Stimulated activated naive CD8-positive, alpha-beta T cell treated with anti-CD3 and anti-CD28 coated beads, Interleukin-15, Interleukin-2, amounts not matched to agents 100 ng/mL and 50 ng/mL, for 24 hours (primary cell): ENCODE measurements around the gene RIMOC1.

Experiments
- H3K27ac Mint-ChIP-seq: one replicate; pipeline ENCODE4 v1.8.0; 2021; ENCODE audit warnings: mild to moderate bottlenecking, mixed read lengths
- H3K27me3 Mint-ChIP-seq: one replicate; pipeline ENCODE4 v1.8.0; 2021; ENCODE audit warnings: mixed read lengths
- H3K36me3 Mint-ChIP-seq: one replicate; pipeline ENCODE4 v1.8.0; 2021; ENCODE audit warnings: low read depth, mixed read lengths
- H3K4me1 Mint-ChIP-seq: one replicate; pipeline ENCODE4 v1.8.0; 2021; ENCODE audit warnings: low read depth, mixed read lengths
- H3K4me3 Mint-ChIP-seq: one replicate; pipeline ENCODE4 v1.8.0; 2021; ENCODE audit warnings: mild to moderate bottlenecking, mixed read lengths
- H3K9me3 Mint-ChIP-seq: one replicate; pipeline ENCODE4 v1.8.0; 2021; ENCODE audit warnings: mixed read lengths

The RIMOC1 gene

DNA sequence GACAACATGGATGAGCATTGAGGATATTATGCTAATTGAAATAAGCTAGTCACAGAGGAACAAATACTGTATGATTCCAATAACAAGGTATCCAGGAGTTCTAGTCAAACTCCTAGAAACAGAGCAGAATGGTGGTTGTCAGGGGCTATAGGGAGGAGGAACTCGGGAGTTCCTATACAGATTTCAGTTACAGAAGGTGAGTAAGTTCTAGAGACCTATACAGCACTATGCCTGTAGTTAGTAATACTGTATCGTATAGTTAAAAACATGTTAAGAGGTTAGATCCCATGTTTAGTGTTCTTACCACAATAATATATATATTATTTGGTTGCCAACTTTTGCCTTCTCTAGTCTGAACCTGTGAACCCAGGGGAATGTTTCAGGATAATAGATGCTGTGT is 26.0 kb upstream of the RIMOC1 start:
- Mint-ChIP-seq H3K27me3 (peaks cover 17% of the 10 kb centered on the region), H3K4me3 (no peak overlapping the region), H3K27ac (no peak overlapping the region), H3K9me3 (no peaks in the 10 kb centered on the region), H3K36me3 (no peaks in the 10 kb centered on the region), H3K4me1 (peaks cover 12% of the 10 kb centered on the region)

DNA sequence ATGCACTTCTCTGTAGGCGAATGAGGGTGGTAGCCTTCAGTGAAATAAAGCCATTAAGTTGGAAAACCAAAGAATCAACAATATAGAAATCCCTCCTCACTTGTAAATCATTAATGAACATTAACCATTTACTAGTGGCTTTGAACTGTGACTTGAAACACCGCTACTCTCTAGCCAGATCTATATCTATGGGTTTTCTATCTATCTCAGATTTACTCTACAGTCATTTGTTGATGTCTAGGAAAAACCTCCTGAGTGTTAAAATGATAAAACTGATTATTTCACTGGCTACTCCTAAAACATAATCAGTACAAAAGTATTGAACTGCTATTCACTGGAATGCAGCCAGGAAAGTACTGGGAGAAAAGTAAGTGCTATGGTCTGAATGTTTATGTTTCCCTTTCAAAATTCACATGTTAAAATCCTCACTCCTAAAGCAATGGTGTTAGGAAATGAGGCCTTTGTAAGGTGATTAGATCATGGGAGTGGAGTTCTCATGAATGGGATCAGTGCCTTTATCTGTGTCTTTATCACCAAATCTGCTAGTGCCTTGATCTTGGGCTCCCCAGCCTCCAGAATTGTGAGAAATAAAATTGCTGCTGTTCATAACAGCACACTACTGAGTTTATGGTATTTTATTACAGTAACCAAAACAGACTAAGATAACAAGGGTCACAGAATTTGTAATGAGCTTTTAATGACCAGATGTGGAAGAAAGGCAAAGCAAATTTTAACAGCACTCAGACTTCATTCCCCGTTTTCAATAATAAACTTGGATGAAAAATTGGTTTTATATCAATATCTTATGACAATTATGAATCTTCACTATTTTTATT is 25.3 kb upstream of the RIMOC1 start:
- Mint-ChIP-seq H3K36me3 (no peaks in the 10 kb centered on the region), H3K4me3 (no peak overlapping the region), H3K4me1 (peaks cover 12% of the 10 kb centered on the region), H3K9me3 (no peaks in the 10 kb centered on the region), H3K27ac (no peak overlapping the region), H3K27me3 (peaks cover 20% of the 10 kb centered on the region)

DNA sequence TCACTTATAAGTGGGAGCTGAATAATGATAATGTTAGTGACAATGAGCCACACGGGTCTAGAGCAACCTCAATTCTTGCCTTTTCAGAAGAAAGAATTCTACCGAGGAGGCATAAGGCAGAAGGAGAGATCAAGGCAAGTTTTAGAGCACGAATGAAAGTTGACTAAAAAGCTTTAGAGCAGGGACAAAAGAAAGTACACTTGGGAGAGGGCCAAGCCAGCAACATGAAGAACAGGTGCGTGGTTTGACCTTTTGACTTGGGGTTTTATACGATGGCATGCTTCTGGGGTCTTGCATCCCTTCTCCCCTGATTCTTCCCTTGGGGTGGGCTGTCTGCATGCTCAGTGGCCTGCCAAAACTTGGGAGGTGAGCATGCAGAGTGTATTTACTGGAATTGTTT is 21.4 kb upstream of the RIMOC1 start:
- H3K4me3 Mint-ChIP-seq = no peak overlapping the region
- no peaks in the 10 kb centered on the region for H3K9me3 Mint-ChIP-seq
- no peaks in the 10 kb centered on the region for H3K36me3 Mint-ChIP-seq
- H3K4me1 Mint-ChIP-seq = no peaks in the 10 kb centered on the region
- H3K27ac Mint-ChIP-seq = no peak overlapping the region
- H3K27me3 Mint-ChIP-seq = peaks cover 35% of the 10 kb centered on the region

DNA sequence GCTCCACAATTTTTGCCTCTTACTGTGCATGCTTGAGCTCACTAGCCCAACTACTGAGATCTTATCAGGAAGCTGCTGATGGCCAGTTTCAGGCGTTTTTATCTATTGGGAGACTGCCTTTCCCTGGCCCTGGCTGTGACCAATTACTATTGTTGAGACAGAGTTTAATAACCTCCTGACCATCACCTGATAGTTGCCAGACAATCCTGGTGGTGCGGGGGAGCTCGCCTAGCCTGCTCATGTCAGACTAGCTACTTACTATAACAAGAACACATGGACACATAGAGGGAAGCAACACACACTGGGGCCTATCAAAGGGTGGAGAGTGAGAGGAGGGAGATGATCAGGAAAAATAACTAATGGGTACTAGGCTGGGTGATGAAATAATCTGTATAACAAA is 20.9 kb upstream of the RIMOC1 start:
- Mint-ChIP-seq H3K4me3 (no peak overlapping the region), H3K4me1 (no peaks in the 10 kb centered on the region), H3K27ac (no peak overlapping the region), H3K9me3 (no peaks in the 10 kb centered on the region), H3K27me3 (peaks cover 39% of the 10 kb centered on the region), H3K36me3 (no peaks in the 10 kb centered on the region)

DNA sequence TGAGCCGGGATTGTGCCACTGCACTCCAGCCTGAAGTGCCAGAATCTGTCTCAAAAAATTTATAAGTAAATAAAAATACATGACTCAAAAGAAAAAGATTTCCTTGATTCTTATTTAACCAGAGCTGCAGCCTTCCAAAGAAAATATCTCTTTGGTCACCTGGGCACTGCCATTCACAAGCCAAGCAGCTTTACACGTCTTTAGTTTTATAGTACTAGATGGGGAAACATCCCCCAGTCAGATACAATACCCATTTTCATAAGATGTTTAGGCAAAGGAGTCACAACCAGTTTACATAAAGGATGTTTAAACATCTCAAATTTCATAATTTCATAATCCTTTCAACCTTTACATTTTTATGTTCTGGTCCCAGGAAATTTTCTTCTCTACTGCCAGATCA is 20.2 kb upstream of the RIMOC1 start:
- no peaks in the 10 kb centered on the region for H3K4me1 Mint-ChIP-seq
- H3K36me3 Mint-ChIP-seq = no peaks in the 10 kb centered on the region
- no peak overlapping the region for H3K4me3 Mint-ChIP-seq
- no peak overlapping the region for H3K27ac Mint-ChIP-seq
- H3K27me3 Mint-ChIP-seq = peaks cover 44% of the 10 kb centered on the region
- H3K9me3 Mint-ChIP-seq = no peaks in the 10 kb centered on the region

DNA sequence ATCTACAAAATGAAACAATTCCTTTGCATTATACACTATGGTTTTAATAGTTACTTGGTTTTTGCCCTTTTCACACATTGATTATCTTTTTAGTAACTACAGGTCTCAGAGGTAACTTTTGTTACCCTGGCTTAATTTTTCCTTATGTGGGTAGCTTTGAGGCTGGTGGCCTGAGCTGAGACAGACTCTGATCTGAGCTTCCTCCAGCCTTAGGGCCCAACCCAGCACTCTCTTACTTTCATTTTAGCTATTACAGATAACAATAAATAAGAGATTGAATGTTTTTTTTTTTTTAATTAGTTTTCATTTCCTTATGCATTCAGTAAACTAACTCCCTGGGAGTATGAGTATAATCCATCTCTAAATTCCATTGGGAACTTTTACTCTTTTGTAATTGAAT is 18.9 kb upstream of the RIMOC1 start:
- peaks cover 40% of the 10 kb centered on the region for H3K27me3 Mint-ChIP-seq
- no peaks in the 10 kb centered on the region for H3K4me1 Mint-ChIP-seq
- H3K36me3 Mint-ChIP-seq = no peaks in the 10 kb centered on the region
- no peak overlapping the region for H3K4me3 Mint-ChIP-seq
- no peak overlapping the region for H3K27ac Mint-ChIP-seq
- H3K9me3 Mint-ChIP-seq = no peaks in the 10 kb centered on the region

DNA sequence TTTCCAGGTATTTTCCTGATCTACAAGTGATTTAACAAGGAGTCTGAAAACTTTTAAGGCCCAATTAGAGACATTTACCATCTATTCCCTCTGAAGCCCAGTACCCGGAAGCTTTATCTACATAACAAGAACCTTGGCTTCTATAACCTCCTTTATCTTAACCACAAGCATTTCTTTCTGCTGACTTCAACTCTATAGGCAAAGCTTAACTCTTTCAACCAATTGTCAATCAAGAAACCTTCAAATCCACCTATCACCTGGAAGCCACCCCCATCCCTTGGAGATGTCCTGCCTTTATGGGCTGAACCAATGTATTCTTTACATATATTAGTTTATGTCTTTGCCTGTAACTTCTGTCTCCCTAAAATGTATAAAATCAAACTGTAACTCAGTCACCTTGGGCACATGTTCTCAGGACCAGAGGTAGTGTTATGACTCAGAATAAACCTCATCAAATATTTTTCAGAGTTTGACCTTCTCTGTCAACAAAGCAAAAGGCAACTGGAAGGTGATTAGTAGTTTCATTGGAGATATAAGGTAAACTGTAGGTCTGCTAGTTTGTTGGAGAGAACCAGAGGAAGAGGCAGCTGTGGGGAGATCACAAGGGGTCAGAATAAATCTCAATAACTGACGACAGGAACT is 13.0 kb upstream of the RIMOC1 start:
- Mint-ChIP-seq H3K27me3 (peaks cover 50% of the 10 kb centered on the region), H3K27ac (no peak overlapping the region), H3K4me1 (peaks cover 10% of the 10 kb centered on the region), H3K9me3 (no peaks in the 10 kb centered on the region), H3K4me3 (no peak overlapping the region), H3K36me3 (no peaks in the 10 kb centered on the region)

DNA sequence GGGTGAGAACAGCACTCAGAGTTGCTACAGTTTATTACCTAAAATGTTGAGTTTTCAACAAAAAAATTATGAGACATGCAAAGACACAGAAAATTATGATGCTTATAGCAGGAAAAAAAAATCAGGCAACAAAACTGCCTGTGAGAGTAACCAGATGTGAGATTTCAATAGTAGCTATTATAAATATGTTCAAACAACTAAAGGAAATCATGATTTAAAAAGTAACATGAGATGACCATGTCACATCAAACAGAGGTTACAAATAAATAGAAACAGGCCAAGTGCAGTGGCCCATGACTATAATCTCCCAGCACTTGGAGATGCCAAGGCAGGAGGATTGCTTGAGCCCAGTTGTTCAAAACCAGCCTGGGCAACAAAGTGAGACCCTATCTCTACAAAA is 12.1 kb upstream of the RIMOC1 start:
- H3K4me1 Mint-ChIP-seq = peaks cover 10% of the 10 kb centered on the region
- H3K27ac Mint-ChIP-seq = no peak overlapping the region
- peaks cover 57% of the 10 kb centered on the region for H3K27me3 Mint-ChIP-seq
- no peaks in the 10 kb centered on the region for H3K36me3 Mint-ChIP-seq
- no peaks in the 10 kb centered on the region for H3K9me3 Mint-ChIP-seq
- no peak overlapping the region for H3K4me3 Mint-ChIP-seq

DNA sequence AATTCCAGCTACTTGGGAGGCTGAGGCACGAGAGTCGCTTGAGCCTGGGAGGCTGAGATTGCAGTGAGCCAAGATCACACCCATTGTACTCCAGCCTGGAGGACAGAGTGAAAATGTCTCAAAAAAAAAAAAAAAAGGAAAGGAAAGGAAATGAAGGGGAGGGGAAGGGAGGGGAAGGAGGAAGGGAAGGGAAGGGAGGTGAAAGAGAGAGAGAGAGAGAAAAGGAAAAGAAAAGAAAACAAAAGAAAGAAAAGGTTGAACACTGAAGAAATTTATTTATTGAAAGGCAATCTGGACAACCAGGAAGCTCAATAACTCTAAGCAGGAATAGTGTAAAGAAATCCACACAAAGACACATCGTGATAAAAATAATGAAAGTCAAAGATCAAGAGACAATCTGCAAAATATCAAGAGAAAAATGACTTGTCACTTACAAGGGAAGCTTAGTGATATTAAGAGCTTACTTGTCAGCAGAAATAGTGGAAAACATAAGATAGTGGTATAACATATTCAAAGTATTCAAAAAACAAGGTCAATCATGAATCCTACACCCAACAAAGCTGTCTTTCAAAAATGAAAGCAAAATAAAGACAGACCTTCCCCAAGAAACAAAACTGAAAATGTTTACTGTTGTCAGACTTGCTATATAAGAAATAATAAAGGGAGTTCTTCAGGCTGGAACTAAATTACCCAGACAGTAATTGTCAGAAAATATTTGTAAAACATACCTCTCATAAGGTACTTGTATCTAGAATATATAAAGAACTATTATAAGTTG is 10.9 kb upstream of the RIMOC1 start:
- peaks cover 50% of the 10 kb centered on the region for H3K27me3 Mint-ChIP-seq
- H3K27ac Mint-ChIP-seq = no peak overlapping the region
- peaks cover 10% of the 10 kb centered on the region for H3K4me1 Mint-ChIP-seq
- no peaks in the 10 kb centered on the region for H3K9me3 Mint-ChIP-seq
- no peaks in the 10 kb centered on the region for H3K36me3 Mint-ChIP-seq
- H3K4me3 Mint-ChIP-seq = no peak overlapping the region

DNA sequence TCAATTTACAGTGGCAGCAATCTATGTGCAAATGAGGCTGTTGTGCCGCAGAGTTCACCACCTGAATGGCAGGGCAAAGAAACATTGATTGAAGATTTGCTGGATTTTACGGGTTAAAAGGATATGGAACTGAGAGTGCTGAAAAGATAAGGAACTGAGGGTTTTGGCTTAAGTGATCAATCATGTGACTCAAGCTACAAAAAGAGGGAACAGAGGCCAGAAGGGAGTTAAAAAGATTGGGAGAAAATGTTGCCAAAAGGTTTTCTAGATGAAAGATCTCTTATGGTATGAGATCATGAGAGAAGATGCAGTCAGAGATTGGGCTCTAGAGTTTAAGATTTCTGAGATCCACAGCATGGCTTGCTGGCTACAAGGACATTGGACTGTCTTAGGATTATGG is 7.9 kb upstream of the RIMOC1 start:
- Mint-ChIP-seq H3K27ac (no peak overlapping the region), H3K27me3 (peaks cover 45% of the 10 kb centered on the region), H3K36me3 (no peaks in the 10 kb centered on the region), H3K9me3 (no peaks in the 10 kb centered on the region), H3K4me3 (no peak overlapping the region), H3K4me1 (peaks cover 7% of the 10 kb centered on the region)

DNA sequence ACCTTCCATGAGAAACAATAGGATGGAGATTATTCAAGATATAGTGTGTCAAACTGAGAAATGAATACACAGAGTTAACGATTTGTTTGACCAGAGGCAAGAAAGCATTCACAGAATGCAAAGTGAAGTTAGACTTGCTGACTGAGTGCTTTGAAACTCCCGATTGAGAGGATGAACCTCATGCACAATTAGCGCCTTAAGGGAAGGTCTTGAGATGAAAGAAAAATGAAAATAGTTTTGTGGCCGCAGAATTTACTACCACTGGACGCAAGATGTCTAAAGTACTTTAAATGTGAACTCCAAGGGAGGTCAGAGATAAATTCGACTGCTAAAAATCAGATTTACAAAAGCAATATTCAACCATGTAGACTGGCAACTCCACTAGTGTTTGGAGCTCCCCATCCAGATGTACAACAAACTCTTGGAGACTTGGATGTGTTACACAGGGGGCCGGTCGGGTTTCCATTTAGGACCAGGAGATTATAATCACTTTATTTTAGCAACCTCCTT is 707 bp upstream of the RIMOC1 start:
- Mint-ChIP-seq H3K36me3 (peaks cover 24% of the 10 kb centered on the region), H3K4me1 (peaks cover 52% of the 10 kb centered on the region), H3K4me3 (peak overlapping the region; percentile 90), H3K9me3 (no peaks in the 10 kb centered on the region), H3K27me3 (peaks cover 15% of the 10 kb centered on the region), H3K27ac (peak overlapping the region; percentile 94)

DNA sequence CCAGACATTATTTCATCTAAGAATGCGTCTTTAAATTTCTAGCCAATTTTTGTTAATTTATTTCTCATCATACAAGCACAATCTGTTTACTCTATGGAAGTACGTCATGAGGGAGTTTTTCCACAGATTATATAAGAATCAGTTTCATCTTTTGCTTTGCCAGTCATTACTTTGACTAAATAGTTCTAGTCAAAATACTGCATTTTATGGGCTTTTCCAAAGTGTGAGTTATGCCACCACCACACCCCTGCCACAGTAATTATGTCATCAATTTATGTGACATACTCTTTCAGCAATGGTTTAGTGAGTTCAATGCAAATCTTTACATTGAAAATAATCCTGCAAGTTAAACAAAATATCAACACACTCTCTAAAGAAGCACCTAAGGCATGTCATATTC is 2.0 kb downstream of the RIMOC1 start:
- peaks cover 47% of the 10 kb centered on the region for H3K36me3 Mint-ChIP-seq
- no peaks in the 10 kb centered on the region for H3K9me3 Mint-ChIP-seq
- H3K4me1 Mint-ChIP-seq = peaks cover 55% of the 10 kb centered on the region
- H3K4me3 Mint-ChIP-seq = no peak overlapping the region
- H3K27me3 Mint-ChIP-seq = peaks cover 7% of the 10 kb centered on the region
- H3K27ac Mint-ChIP-seq = no peak overlapping the region

DNA sequence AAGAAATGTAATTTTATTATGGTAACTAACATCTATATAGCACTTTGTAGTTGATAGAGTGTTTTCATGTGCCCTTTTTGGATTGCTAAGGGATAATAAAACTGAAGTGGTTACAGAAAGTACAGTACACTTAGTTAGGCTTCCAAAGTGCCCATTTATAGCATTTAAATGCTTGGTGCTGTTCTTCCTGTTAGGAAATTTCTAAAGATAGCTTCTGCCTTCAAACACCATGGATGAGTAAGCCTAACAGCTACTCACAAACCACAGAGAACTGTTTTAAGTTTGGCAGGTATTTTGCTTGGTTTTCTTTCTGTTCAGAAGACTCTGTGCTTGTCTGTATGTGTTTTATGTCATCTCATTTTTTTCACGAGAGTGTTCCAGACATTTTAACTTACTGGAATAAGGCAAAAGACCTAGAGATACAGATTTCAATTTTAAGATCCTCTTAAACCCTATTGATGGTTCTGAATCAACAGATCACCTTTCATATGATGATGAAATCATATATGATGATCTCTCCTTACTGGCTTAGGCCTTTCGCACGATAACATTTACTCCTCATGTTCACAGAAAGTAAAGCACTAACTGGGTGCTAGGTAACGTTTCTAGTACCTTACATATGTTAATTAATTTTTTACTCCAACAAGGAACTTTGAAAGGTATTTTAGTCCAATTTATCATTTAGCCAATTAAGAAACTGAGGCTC is 4.4 kb downstream of the RIMOC1 start:
- H3K9me3 Mint-ChIP-seq = no peaks in the 10 kb centered on the region
- peaks cover 47% of the 10 kb centered on the region for H3K4me1 Mint-ChIP-seq
- H3K27me3 Mint-ChIP-seq = peaks cover 3% of the 10 kb centered on the region
- H3K36me3 Mint-ChIP-seq = peaks cover 69% of the 10 kb centered on the region
- no peak overlapping the region for H3K4me3 Mint-ChIP-seq
- H3K27ac Mint-ChIP-seq = no peak overlapping the region

DNA sequence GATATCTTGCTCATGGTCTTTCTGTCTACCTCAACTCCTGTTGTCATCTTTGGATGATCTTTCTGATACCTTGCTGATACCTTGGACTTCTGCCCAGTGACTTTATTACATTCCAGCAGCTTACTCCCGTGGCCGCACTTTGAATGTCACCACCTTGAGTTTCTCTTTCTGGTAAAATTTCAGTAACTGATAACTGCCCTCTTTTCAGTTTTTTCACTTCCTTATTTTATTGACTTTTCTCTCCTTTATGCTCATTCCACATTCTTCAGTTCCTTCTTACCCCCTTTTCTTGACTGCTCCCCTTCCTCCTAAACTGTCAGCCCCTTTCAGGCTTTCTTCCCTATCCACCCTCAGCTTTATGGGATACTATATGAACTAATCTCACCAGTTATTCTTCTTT is 14.0 kb downstream of the RIMOC1 start:
- Mint-ChIP-seq H3K36me3 (peaks cover 68% of the 10 kb centered on the region), H3K9me3 (no peaks in the 10 kb centered on the region), H3K27ac (peak overlapping the region; percentile 62), H3K4me3 (no peak overlapping the region), H3K4me1 (peaks cover 15% of the 10 kb centered on the region), H3K27me3 (no peaks in the 10 kb centered on the region)
